ENCODE results near the gene C2orf81. TPM values are rescaled to one million over a fixed set of nuclear protein-coding genes. Genes with fewer than 3 reads are reported as not detected.

C2orf81 gene
- total RNA-seq, 1 donor from 2014 or later: 6.0 TPM

GRCh38 chr2:74439803-74440377 lies 18.5 kb upstream of the C2orf81 start:
- peak overlapping the region; percentile 92 for H3K27ac Mint-ChIP-seq
- no peak for TF ChIP-seq CTCF (IDR thresholded peaks at IDR 0.05; ENCODE audit: unreplicated experiment)
- DNase-seq (ENCODE audit: low spot score in 2 of 2, unreplicated experiment in 2 of 2): peak in 1 of 2 experiments; percentile 43
- no peaks in the 10 kb centered on the region for H3K27me3 Mint-ChIP-seq (ENCODE audit: low read depth)
- H3K36me3 Mint-ChIP-seq: no peaks in the 10 kb centered on the region
- H3K9me3 Mint-ChIP-seq: no peaks in the 10 kb centered on the region
- peak overlapping the region; percentile 93 for H3K4me3 Mint-ChIP-seq
- peaks cover 48% of the 10 kb centered on the region for H3K4me1 Mint-ChIP-seq

- DNase-seq (ENCODE audit: low spot score in 2 of 2, unreplicated experiment in 2 of 2): no peak
- Mint-ChIP-seq H3K27ac (peak overlapping the region; percentile 92), H3K4me3 (peak overlapping the region; percentile 93), H3K9me3 (no peaks in the 10 kb centered on the region), H3K4me1 (peaks cover 43% of the 10 kb centered on the region), H3K36me3 (no peaks in the 10 kb centered on the region), H3K27me3 (ENCODE audit: low read depth) (no peaks in the 10 kb centered on the region)
- TF ChIP-seq CTCF (IDR thresholded peaks at IDR 0.05; ENCODE audit: unreplicated experiment): no peak
Observed at GRCh38 chr2:74439373-74439772, 18.0 kb upstream of the C2orf81 start.

- Mint-ChIP-seq H3K9me3 (no peaks in the 10 kb centered on the region), H3K36me3 (peaks cover 2% of the 10 kb centered on the region), H3K4me1 (peaks cover 37% of the 10 kb centered on the region), H3K27ac (peak overlapping the region; percentile 44), H3K4me3 (peak overlapping the region; percentile 93), H3K27me3 (ENCODE audit: low read depth) (no peaks in the 10 kb centered on the region)
- TF ChIP-seq CTCF (IDR thresholded peaks at IDR 0.05; ENCODE audit: unreplicated experiment): no peak
- DNase-seq (ENCODE audit: low spot score in 2 of 2, unreplicated experiment in 2 of 2): no peak
Observed at GRCh38 chr2:74438248-74438647, 16.8 kb upstream of the C2orf81 start.

GRCh38 chr2:74436848-74437695 lies 15.7 kb upstream of the C2orf81 start:
- H3K4me1 Mint-ChIP-seq: peaks cover 33% of the 10 kb centered on the region
- H3K9me3 Mint-ChIP-seq: no peaks in the 10 kb centered on the region
- TF ChIP-seq CTCF (IDR thresholded peaks at IDR 0.05; ENCODE audit: unreplicated experiment): no peak
- H3K4me3 Mint-ChIP-seq: no peak overlapping the region
- no peak for DNase-seq (ENCODE audit: low spot score in 2 of 2, unreplicated experiment in 2 of 2)
- H3K27ac Mint-ChIP-seq: no peak overlapping the region
- H3K36me3 Mint-ChIP-seq: peaks cover 8% of the 10 kb centered on the region
- no peaks in the 10 kb centered on the region for H3K27me3 Mint-ChIP-seq (ENCODE audit: low read depth)

GRCh38 chr2:74436111-74436805 lies 14.8 kb upstream of the C2orf81 start:
- peaks cover 8% of the 10 kb centered on the region for H3K36me3 Mint-ChIP-seq
- DNase-seq (ENCODE audit: low spot score in 2 of 2, unreplicated experiment in 2 of 2): no peak
- no peak overlapping the region for H3K27ac Mint-ChIP-seq
- no peaks in the 10 kb centered on the region for H3K27me3 Mint-ChIP-seq (ENCODE audit: low read depth)
- no peaks in the 10 kb centered on the region for H3K9me3 Mint-ChIP-seq
- no peak for TF ChIP-seq CTCF (IDR thresholded peaks at IDR 0.05; ENCODE audit: unreplicated experiment)
- peaks cover 32% of the 10 kb centered on the region for H3K4me1 Mint-ChIP-seq
- H3K4me3 Mint-ChIP-seq: no peak overlapping the region

Measured in mesothelial cell of epicardium (in vitro differentiated cells).